ENCODE measurements around the gene SUB1. TPM values are rescaled to one million over a fixed set of nuclear protein-coding genes. Genes with fewer than 3 reads are reported as not detected.

Gene SUB1
- total RNA-seq, 2 donors from 2014 or later: 230 to 288 TPM

GRCh38 chr5:32585122-32585445 is 273 bp upstream of the SUB1 start:
- Histone ChIP-seq H3K9me3 (ENCODE audit: control insufficient read depth, low read length) (no peaks in the 10 kb centered on the region), H3K36me3 (ENCODE audit: control insufficient read depth, insufficient read depth, low read length) (peaks cover 21% of the 10 kb centered on the region), H3K27me3 (ENCODE audit: control insufficient read depth, insufficient read depth, low read length, poor library complexity, severe bottlenecking) (no peaks in the 10 kb centered on the region), H3K9ac (ENCODE audit: extremely low read depth, low read length, poor library complexity, severe bottlenecking) (peak overlapping the region; percentile 93), H3K27ac (ENCODE audit: low read depth, low read length) (no peak overlapping the region), H3K4me3 (ENCODE audit: low read length) (peak overlapping the region; percentile 97), H3K4me1 (ENCODE audit: control insufficient read depth, insufficient read depth, low read length) (no peaks in the 10 kb centered on the region)
- H3K27me3 Mint-ChIP-seq (ENCODE audit: insufficient read depth): peaks cover 4% of the 10 kb centered on the region
- TF ChIP-seq CTCF (conservative IDR thresholded peaks at IDR 0.05): no peak
- peak overlapping the region; percentile 92 for H3K27ac Mint-ChIP-seq
- no peaks in the 10 kb centered on the region for H3K9me3 Mint-ChIP-seq
- DNase-seq: no peak
- H3K4me3 Mint-ChIP-seq: peak overlapping the region; percentile 89
- WGBS, 2 experiments (ENCODE audit: insufficient coverage in 1 of 2, insufficient read length in 1 of 2): 31 to 93% methylated on average over 3 to 8 of the region's 8 CpGs
- H3K4me1 Mint-ChIP-seq: peaks cover 27% of the 10 kb centered on the region
- peaks cover 2% of the 10 kb centered on the region for H3K36me3 Mint-ChIP-seq (ENCODE audit: low read depth)

GRCh38 chr5:32586276-32586599 is 881 bp downstream of the SUB1 start:
- Mint-ChIP-seq H3K4me3 (peak overlapping the region; percentile 89), H3K27me3 (ENCODE audit: insufficient read depth) (peaks cover 4% of the 10 kb centered on the region), H3K27ac (peak overlapping the region; percentile 92), H3K36me3 (ENCODE audit: low read depth) (peaks cover 6% of the 10 kb centered on the region), H3K9me3 (no peaks in the 10 kb centered on the region), H3K4me1 (peaks cover 27% of the 10 kb centered on the region)
- Histone ChIP-seq H3K9ac (ENCODE audit: extremely low read depth, low read length, poor library complexity, severe bottlenecking) (peak overlapping the region; percentile 93), H3K36me3 (ENCODE audit: control insufficient read depth, insufficient read depth, low read length) (peaks cover 29% of the 10 kb centered on the region), H3K4me1 (ENCODE audit: control insufficient read depth, insufficient read depth, low read length) (no peaks in the 10 kb centered on the region), H3K27me3 (ENCODE audit: control insufficient read depth, insufficient read depth, low read length, poor library complexity, severe bottlenecking) (no peaks in the 10 kb centered on the region), H3K27ac (ENCODE audit: low read depth, low read length) (peak overlapping the region; percentile 97), H3K4me3 (ENCODE audit: low read length) (peak overlapping the region; percentile 97), H3K9me3 (ENCODE audit: control insufficient read depth, low read length) (no peaks in the 10 kb centered on the region)
- 2 to 17% methylated on average over 2 to 4 of the region's 6 CpGs for WGBS, 2 experiments (ENCODE audit: insufficient coverage in 1 of 2, insufficient read length in 1 of 2)
- no peak for DNase-seq
- no peak for TF ChIP-seq CTCF (conservative IDR thresholded peaks at IDR 0.05)

GRCh38 chr5:32587067-32587551 is 1.8 kb downstream of the SUB1 start:
- no peaks in the 10 kb centered on the region for H3K9me3 Mint-ChIP-seq
- Histone ChIP-seq H3K9me3 (ENCODE audit: control insufficient read depth, low read length) (no peaks in the 10 kb centered on the region), H3K4me1 (ENCODE audit: control insufficient read depth, insufficient read depth, low read length) (no peaks in the 10 kb centered on the region), H3K27me3 (ENCODE audit: control insufficient read depth, insufficient read depth, low read length, poor library complexity, severe bottlenecking) (no peaks in the 10 kb centered on the region), H3K27ac (ENCODE audit: low read depth, low read length) (no peak overlapping the region), H3K36me3 (ENCODE audit: control insufficient read depth, insufficient read depth, low read length) (peaks cover 38% of the 10 kb centered on the region), H3K4me3 (ENCODE audit: low read length) (peak overlapping the region; percentile 97), H3K9ac (ENCODE audit: extremely low read depth, low read length, poor library complexity, severe bottlenecking) (peak overlapping the region; percentile 93)
- TF ChIP-seq CTCF (conservative IDR thresholded peaks at IDR 0.05): no peak
- H3K36me3 Mint-ChIP-seq (ENCODE audit: low read depth): peaks cover 14% of the 10 kb centered on the region
- peak overlapping the region; percentile 26 for H3K27ac Mint-ChIP-seq
- 93 to 94% methylated on average over 5 to 6 of the region's 6 CpGs for WGBS, 2 experiments (ENCODE audit: insufficient coverage in 1 of 2, insufficient read length in 1 of 2)
- peak overlapping the region; percentile 89 for H3K4me3 Mint-ChIP-seq
- peaks cover 2% of the 10 kb centered on the region for H3K27me3 Mint-ChIP-seq (ENCODE audit: insufficient read depth)
- peaks cover 27% of the 10 kb centered on the region for H3K4me1 Mint-ChIP-seq
- DNase-seq: no peak
